Sigmoid colon (tissue), 7 donors: Measurements from ENCODE around the gene NCOA1. TPM values are rescaled to one million over a fixed set of nuclear protein-coding genes. Genes with fewer than 3 reads are reported as not detected.
"Not testable (repeated sequence)": the region's sequence is repeated elsewhere in the genome, so short reads cannot be mapped to it uniquely, and the experiment has no call there.

Experiments
- DNase-seq: peaks from one replicate; pipeline ENCODE4 v3.0.0-alpha.2; 2019
- H3K27ac ChIP-seq, 4 donors: fragments of 200-600 bp; sonication (generic); one replicate each; pipeline ENCODE4 v1.5.1; 2016 to 2019; ENCODE audit warnings: mild to moderate bottlenecking in 1 of 4
- H3K27me3 ChIP-seq, 3 donors: fragments of 200-600 bp; sonication (generic); one replicate each; pipeline ENCODE4 v1.5.1; 2019; ENCODE audit warnings: mild to moderate bottlenecking in 1 of 3
- H3K36me3 ChIP-seq, 4 donors: fragments of 200-600 bp; sonication (generic); one replicate each; pipeline ENCODE4 v1.5.1; 2016 to 2019
- H3K4me1 ChIP-seq, 4 donors: fragments of 200-600 bp; sonication (generic); one replicate each; pipeline ENCODE4 v1.5.1; 2017 to 2019
- H3K4me3 ChIP-seq, 4 donors: fragments of 200-600 bp; sonication (generic); one replicate each; pipeline ENCODE4 v1.5.1; 2017 to 2019; ENCODE audit warnings: mild to moderate bottlenecking in 2 of 4, moderate library complexity in 1 of 4
- H3K9me3 ChIP-seq, 4 donors: fragments of 200-600 bp in 3 of 4; sonication (generic) in 3 of 4; one replicate each; pipeline versions ENCODE4 v1.5.1 to v1.6.1; 2013 to 2019
- EP300 ChIP-seq, 4 donors: sonication (generic); formaldehyde crosslinking; IDR thresholded peaks; one replicate each; pipeline ENCODE4 v1.6.1; 2017; ENCODE audit warnings: antibody characterized with exemption in 4 of 4
- POLR2A ChIP-seq, 2 donors: fragments of 450-650 bp; IDR thresholded peaks; one replicate each; pipeline ENCODE4 v1.6.1; 2016; ENCODE audit warnings: antibody characterized with exemption in 2 of 2, mild to moderate bottlenecking in 2 of 2, moderate library complexity in 2 of 2
- POLR2AphosphoS5 ChIP-seq, 4 donors: sonication (generic); formaldehyde crosslinking; IDR thresholded peaks; one replicate each; pipeline ENCODE4 v1.6.1; 2017; ENCODE audit warnings: antibody characterized with exemption in 4 of 4
- WGBS, 2 donors: extraction: QIAGEN DNeasy Blood & Tissue Kit; methylation state at CpG; one replicate each; pipeline ENCODE4 v1.1.7; 2013; 5-methylcytosine and 5-hydroxymethylcytosine counted together
- intact Hi-C: fragments of 100-400 bp; cut with DNase I; formaldehyde crosslinking; loops from one replicate; pipeline ENCODE4 v1.15.1; 2023
- polyA plus RNA-seq, 3 donors: library from polyadenylated mRNA; stranded (reverse); fragments of 200-250 nt; gene quantifications; one replicate each; pipeline ENCODE4 v1.2.3, GENCODE V29; 2013
- total RNA-seq, 4 donors: library from RNA; depleted of rRNA; stranded (reverse); fragments of >200 nt; gene quantifications; one replicate each; pipeline ENCODE4 v1.1.0, GENCODE V29; 2016
- TF ChIP-seq, protein P1 (sequence below), 4 experiments: fragments of 450-650 bp in 3 of 4; fragments of 200-600 bp in 1 of 4; IDR thresholded peaks; one replicate each; pipeline ENCODE4 v1.5.1; 2016 to 2019; ENCODE audit warnings: antibody characterized with exemption in 4 of 4, mild to moderate bottlenecking in 3 of 4, moderate library complexity in 2 of 4
- donor health status: healthy with polysubstance abuse.
- donor health status: Bipolar disorder and iron deficiency.
- donor health status: healthy.

Gene NCOA1
- total and polyA plus RNA-seq, 7 donors: 11.3 to 61.7 (median 49.2) TPM

GRCh38 chr2:24592441-24593100 is 101.5 kb downstream of the NCOA1 start:
- Histone ChIP-seq H3K27me3 (no peaks in the 10 kb centered on the region), H3K9me3 (no peaks in the 10 kb centered on the region), H3K36me3 (peaks cover 0 to 8% (median 0%) of the 10 kb centered on the region in 4 donors), H3K27ac (no peak overlapping the region), H3K4me3 (no peak overlapping the region), H3K4me1 (peaks cover 0 to 8% (median 3%) of the 10 kb centered on the region in 4 donors)
- no peak for TF ChIP-seq EP300 (IDR thresholded peaks at IDR 0.05)
- TF ChIP-seq, protein P1, sequence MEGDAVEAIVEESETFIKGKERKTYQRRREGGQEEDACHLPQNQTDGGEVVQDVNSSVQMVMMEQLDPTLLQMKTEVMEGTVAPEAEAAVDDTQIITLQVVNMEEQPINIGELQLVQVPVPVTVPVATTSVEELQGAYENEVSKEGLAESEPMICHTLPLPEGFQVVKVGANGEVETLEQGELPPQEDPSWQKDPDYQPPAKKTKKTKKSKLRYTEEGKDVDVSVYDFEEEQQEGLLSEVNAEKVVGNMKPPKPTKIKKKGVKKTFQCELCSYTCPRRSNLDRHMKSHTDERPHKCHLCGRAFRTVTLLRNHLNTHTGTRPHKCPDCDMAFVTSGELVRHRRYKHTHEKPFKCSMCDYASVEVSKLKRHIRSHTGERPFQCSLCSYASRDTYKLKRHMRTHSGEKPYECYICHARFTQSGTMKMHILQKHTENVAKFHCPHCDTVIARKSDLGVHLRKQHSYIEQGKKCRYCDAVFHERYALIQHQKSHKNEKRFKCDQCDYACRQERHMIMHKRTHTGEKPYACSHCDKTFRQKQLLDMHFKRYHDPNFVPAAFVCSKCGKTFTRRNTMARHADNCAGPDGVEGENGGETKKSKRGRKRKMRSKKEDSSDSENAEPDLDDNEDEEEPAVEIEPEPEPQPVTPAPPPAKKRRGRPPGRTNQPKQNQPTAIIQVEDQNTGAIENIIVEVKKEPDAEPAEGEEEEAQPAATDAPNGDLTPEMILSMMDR (IDR thresholded peaks at IDR 0.05): no peak
- no peak for TF ChIP-seq POLR2AphosphoS5 (IDR thresholded peaks at IDR 0.05)
- no peak for TF ChIP-seq POLR2A (IDR thresholded peaks at IDR 0.05)
- intact Hi-C loops: no loop called here
- no peak for DNase-seq
- WGBS, 2 donors: 94 to 95% methylated on average over 3 of the region's 3 CpGs

- DNase-seq: no peak
- TF ChIP-seq EP300 (IDR thresholded peaks at IDR 0.05): no peak
- TF ChIP-seq POLR2A (IDR thresholded peaks at IDR 0.05): no peak
- TF ChIP-seq, protein P1 (IDR thresholded peaks at IDR 0.05): no peak
- no peak for TF ChIP-seq POLR2AphosphoS5 (IDR thresholded peaks at IDR 0.05)
- WGBS, 2 donors: 89% methylated on average over 2 of the region's 2 CpGs
Measured at GRCh38 chr2:24594283-24594682, 103.2 kb downstream of the NCOA1 start.

DNA sequence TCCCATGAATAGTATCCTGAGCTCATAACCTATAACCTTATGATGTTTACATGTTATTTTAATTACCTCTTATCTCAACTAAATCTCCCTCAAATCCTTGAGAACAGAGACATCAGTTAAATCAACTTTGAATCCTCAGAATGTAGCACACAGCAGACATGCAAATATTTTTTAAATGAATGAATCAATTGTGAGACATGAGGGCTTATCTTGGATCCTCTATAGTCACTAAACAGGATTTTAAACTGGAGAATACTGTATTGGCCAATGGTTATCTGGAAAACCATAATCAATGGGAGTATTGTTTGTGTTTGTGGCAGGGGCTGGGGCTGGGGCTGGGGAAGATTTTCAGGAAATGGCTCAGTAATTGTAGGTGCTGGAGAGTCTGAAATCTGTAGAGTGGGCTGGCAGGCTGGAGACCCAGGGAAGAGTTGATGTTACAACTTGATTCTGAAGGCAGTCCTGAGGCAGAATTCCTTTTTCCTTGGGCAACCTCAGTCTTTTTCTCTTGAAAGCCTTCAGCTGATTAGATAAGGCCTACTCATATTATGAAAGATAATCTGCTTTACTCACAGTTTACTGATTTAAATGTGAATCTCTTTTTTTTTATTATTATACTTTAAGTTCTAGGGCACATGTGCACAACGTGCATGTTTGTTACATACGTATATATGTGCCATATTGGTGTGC is 106.3 kb downstream of the NCOA1 start:
- WGBS, 2 donors: 94 to 98% methylated on average over 2 of the region's 2 CpGs
- intact Hi-C loops: no loop called here
- H3K4me1 ChIP-seq: peaks cover 0 to 8% (median 3%) of the 10 kb centered on the region in 4 donors
- DNase-seq: no peak
- H3K9me3 ChIP-seq: no peaks in the 10 kb centered on the region
- no peaks in the 10 kb centered on the region for H3K36me3 ChIP-seq
- no peaks in the 10 kb centered on the region for H3K27me3 ChIP-seq
- TF ChIP-seq POLR2AphosphoS5 (IDR thresholded peaks at IDR 0.05): no peak
- TF ChIP-seq EP300 (IDR thresholded peaks at IDR 0.05): no peak
- no peak for TF ChIP-seq POLR2A (IDR thresholded peaks at IDR 0.05)
- no peak overlapping the region for H3K27ac ChIP-seq
- H3K4me3 ChIP-seq: no peak overlapping the region

More at GRCh38 chr2:24594283-24594682, 103.2 kb downstream of the NCOA1 start:
- Histone ChIP-seq H3K4me3 (no peak overlapping the region), H3K27me3 (no peaks in the 10 kb centered on the region), H3K27ac (no peak overlapping the region), H3K36me3 (no peaks in the 10 kb centered on the region), H3K4me1 (peaks cover 0 to 8% (median 3%) of the 10 kb centered on the region in 4 donors), H3K9me3 (no peaks in the 10 kb centered on the region)
- intact Hi-C loops: no loop called here

DNA sequence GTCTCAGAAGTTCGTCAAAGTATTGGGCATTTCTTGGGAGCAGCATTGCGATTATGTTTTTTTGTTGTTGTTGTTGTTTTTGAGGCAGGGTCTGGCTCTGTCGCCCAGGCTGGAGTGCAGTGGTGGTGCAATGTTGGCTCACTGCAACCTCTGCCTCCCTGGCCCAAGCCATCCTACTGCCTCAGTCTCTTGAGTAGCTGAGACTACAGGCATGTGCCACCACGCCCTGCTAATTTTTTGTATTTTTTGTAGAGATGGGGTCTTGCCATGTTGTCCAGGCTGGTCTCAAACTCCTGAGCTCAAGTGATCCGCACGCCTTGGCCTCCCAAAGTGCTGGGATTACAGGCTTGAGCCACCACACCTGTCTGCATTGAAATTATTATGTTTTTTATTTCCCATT is 109.1 kb downstream of the NCOA1 start:
- H3K36me3 ChIP-seq, DNase-seq, H3K27ac ChIP-seq, H3K4me3 ChIP-seq, intact Hi-C loops, H3K4me1 ChIP-seq, H3K27me3 ChIP-seq, H3K9me3 ChIP-seq: not testable (repeated sequence)
- 97 to 99% methylated on average over 6 of the region's 6 CpGs for WGBS, 2 donors

DNA sequence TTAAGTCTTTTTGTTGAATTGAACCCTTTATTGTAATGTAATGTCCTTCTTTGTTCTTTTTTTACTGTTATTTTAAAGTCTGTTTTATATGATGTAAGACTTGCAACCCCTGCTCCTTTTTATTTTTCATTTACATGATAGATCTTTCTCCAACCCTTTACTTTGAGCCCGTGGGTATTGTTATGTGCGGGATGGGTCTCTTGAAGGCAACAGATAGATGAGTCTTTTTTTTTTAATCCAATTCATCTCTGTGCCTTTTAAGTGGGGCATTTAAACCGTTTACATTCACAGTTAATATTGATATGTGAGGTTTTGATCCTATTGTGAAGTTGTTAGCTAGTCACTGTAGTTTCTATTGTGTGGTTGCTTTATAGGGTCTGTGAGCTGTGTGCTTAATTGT is 120.6 kb downstream of the NCOA1 start:
- DNase-seq: no peak
- H3K9me3 ChIP-seq: no peaks in the 10 kb centered on the region
- intact Hi-C loops: no loop called here
- no peak overlapping the region for H3K27ac ChIP-seq
- no peak overlapping the region for H3K4me3 ChIP-seq
- H3K4me1 ChIP-seq: peaks cover 0 to 7% (median 3%) of the 10 kb centered on the region in 4 donors
- TF ChIP-seq POLR2AphosphoS5 (IDR thresholded peaks at IDR 0.05) (no peak), EP300 (IDR thresholded peaks at IDR 0.05) (no peak), POLR2A (IDR thresholded peaks at IDR 0.05) (no peak)
- TF ChIP-seq, protein P1 (IDR thresholded peaks at IDR 0.05): no peak
- WGBS, 2 donors: 93 to 94% methylated on average over 3 of the region's 3 CpGs
- H3K27me3 ChIP-seq: no peaks in the 10 kb centered on the region
- no peaks in the 10 kb centered on the region for H3K36me3 ChIP-seq
